ENCODE measurements around the gene PRKAG2.
A peak's percentile ranks its signal among the peaks of the same experiment; 100 is the strongest.

The PRKAG2 gene

GRCh38 chr7:151684408-151685175 lies 192.3 kb downstream of the PRKAG2 start:
- DNase-seq, result peak; percentile 49

- no peak for DNase-seq
These were observed 193.1 kb downstream of the PRKAG2 start for GRCh38 chr7:151683615-151684407.

- DNase-seq, result no peak
These were observed 193.9 kb downstream of the PRKAG2 start for GRCh38 chr7:151682831-151683614.

GRCh38 chr7:151681726-151682125 lies 195.2 kb downstream of the PRKAG2 start:
- no peak for DNase-seq

- DNase-seq, result peak; percentile 42
These were observed 196.1 kb downstream of the PRKAG2 start for GRCh38 chr7:151680810-151681209.

- no peak for DNase-seq
These were observed 196.9 kb downstream of the PRKAG2 start for GRCh38 chr7:151679881-151680612.

GRCh38 chr7:151679071-151679708 lies 197.7 kb downstream of the PRKAG2 start:
- DNase-seq, result no peak

- DNase-seq, result no peak
These were observed 198.7 kb downstream of the PRKAG2 start for GRCh38 chr7:151678227-151678604.

GRCh38 chr7:151677581-151678226 lies 199.2 kb downstream of the PRKAG2 start:
- no peak for DNase-seq

GRCh38 chr7:151676759-151677158 lies 200.2 kb downstream of the PRKAG2 start:
- no peak for DNase-seq

GRCh38 chr7:151675196-151675920 lies 201.6 kb downstream of the PRKAG2 start:
- no peak for DNase-seq

- DNase-seq, result no peak
These were observed 202.6 kb downstream of the PRKAG2 start for GRCh38 chr7:151674161-151674920.

GRCh38 chr7:151673216-151673615 lies 203.7 kb downstream of the PRKAG2 start:
- no peak for DNase-seq

- no peak for DNase-seq
These were observed 204.2 kb downstream of the PRKAG2 start for GRCh38 chr7:151672716-151673115.

- DNase-seq, result no peak
These were observed 205.4 kb downstream of the PRKAG2 start for GRCh38 chr7:151671514-151671913.

- DNase-seq, result no peak
These were observed 207.2 kb downstream of the PRKAG2 start for GRCh38 chr7:151669762-151670161.

GRCh38 chr7:151666886-151667285 lies 210.0 kb downstream of the PRKAG2 start:
- no peak for DNase-seq

- no peak for DNase-seq
These were observed 211.5 kb downstream of the PRKAG2 start for GRCh38 chr7:151665368-151665767.

GRCh38 chr7:151664268-151664667 lies 212.6 kb downstream of the PRKAG2 start:
- no peak for DNase-seq

Data from EL (cell line).